Embryonic facial prominence (tissue), 1 donor: Measurements from ENCODE around the gene TRNAU1AP.

Source experiments
- DNase-seq: peaks from one replicate; pipeline ENCODE4 v3.0.0-alpha.2; 2016; ENCODE audit errors: extremely low spot score

The TRNAU1AP gene

GRCh38 chr1:28604962-28605361 is 52.1 kb downstream of the TRNAU1AP start:
- DNase-seq: no peak

GRCh38 chr1:28606771-28607170 is 53.9 kb downstream of the TRNAU1AP start:
- no peak for DNase-seq

- no peak for DNase-seq
Observed at GRCh38 chr1:28613175-28613574, 60.3 kb downstream of the TRNAU1AP start.
